ENCODE data around the gene AVPR2.

AVPR2 gene

GRCh38 chrX:153934762-153935325, 30.4 kb downstream of the AVPR2 start, which contains the start of gene NAA10:
NAA10 (minus strand) TSS chrX:153935037; CDS start chrX:153934904, 133 bp downstream.
- no peak for TF ChIP-seq CTCF (IDR thresholded peaks at IDR 0.05; ENCODE audit: low read depth, low read length)
- peak within 1 kb of the TSS; percentile 75 for H3K4me3 ChIP-seq (ENCODE audit: low read depth, low read length)
- in situ Hi-C loops (cut with HindIII; ENCODE audit: low sequenced_read_pairs) = no loop called here
- peak; percentile 63 for DNase-seq (ENCODE audit: low read depth, low spot score)

GRCh38 chrX:153935326-153935851, 30.9 kb downstream of the AVPR2 start:
- DNase-seq (ENCODE audit: low read depth, low spot score) = no peak
- in situ Hi-C loops (cut with HindIII; ENCODE audit: low sequenced_read_pairs) = no loop called here
- no peak for TF ChIP-seq CTCF (IDR thresholded peaks at IDR 0.05; ENCODE audit: low read depth, low read length)
- H3K4me3 ChIP-seq (ENCODE audit: low read depth, low read length) = peak overlapping the region; percentile 30

- in situ Hi-C loops (cut with HindIII; ENCODE audit: low sequenced_read_pairs) = no loop called here
- no peak for DNase-seq (ENCODE audit: low read depth, low spot score)
- no peak for TF ChIP-seq CTCF (IDR thresholded peaks at IDR 0.05; ENCODE audit: low read depth, low read length)
- H3K4me3 ChIP-seq (ENCODE audit: low read depth, low read length) = no peak overlapping the region
These were observed 32.6 kb downstream of the AVPR2 start for GRCh38 chrX:153937056-153937455.

GRCh38 chrX:153938226-153938786, 33.8 kb downstream of the AVPR2 start:
- peak; percentile 11 for TF ChIP-seq CTCF (IDR thresholded peaks at IDR 0.05; ENCODE audit: low read depth, low read length)
- in situ Hi-C loops (cut with HindIII; ENCODE audit: low sequenced_read_pairs) = no loop called here
- DNase-seq (ENCODE audit: low read depth, low spot score) = no peak
- no peak overlapping the region for H3K4me3 ChIP-seq (ENCODE audit: low read depth, low read length)

GRCh38 chrX:153939573-153939972, 35.1 kb downstream of the AVPR2 start:
- in situ Hi-C loops (cut with HindIII; ENCODE audit: low sequenced_read_pairs) = no loop called here
- no peak for TF ChIP-seq CTCF (IDR thresholded peaks at IDR 0.05; ENCODE audit: low read depth, low read length)
- DNase-seq (ENCODE audit: low read depth, low spot score) = no peak
- no peak overlapping the region for H3K4me3 ChIP-seq (ENCODE audit: low read depth, low read length)

- no peak overlapping the region for H3K4me3 ChIP-seq (ENCODE audit: low read depth, low read length)
- in situ Hi-C loops (cut with HindIII; ENCODE audit: low sequenced_read_pairs) = no loop called here
- DNase-seq (ENCODE audit: low read depth, low spot score) = no peak
- no peak for TF ChIP-seq CTCF (IDR thresholded peaks at IDR 0.05; ENCODE audit: low read depth, low read length)
These were observed 37.1 kb downstream of the AVPR2 start for GRCh38 chrX:153941336-153942252.

Measured in astrocyte of the spinal cord (primary cell).